Naive thymus-derived CD4-positive, alpha-beta T cell (primary cell): ENCODE results near the gene FOXN3. TPM values are rescaled to one million over a fixed set of nuclear protein-coding genes. Genes with fewer than 3 reads are reported as not detected.
"Not testable (repeated sequence)": the region's sequence is repeated elsewhere in the genome, so short reads cannot be mapped to it uniquely, and the experiment has no call there.

Source experiments
- ATAC-seq: fragments of 150-1000 bp; cut with Tn5 transposase; 2 replicates; pipeline ENCODE4 v1.10.0; 2021; ENCODE audit warnings: mild to moderate bottlenecking, moderate library complexity
- CTCF ChIA-PET: fragments of 350-600 bp; sonication (Branson Sonifier 250); formaldehyde crosslinking; loops from one replicate; lab custom pipeline; 2021; ENCODE audit warnings: antibody characterized with exemption; lab: Charles Lee
- POLR2A ChIA-PET: fragments of 350-600 bp; sonication (Branson Sonifier 250); formaldehyde crosslinking; loops from one replicate; lab custom pipeline; 2021; ENCODE audit warnings: antibody characterized with exemption, inconsistent platforms; lab: Charles Lee
- DNase-seq, 9 donors: peaks; one replicate each; pipeline versions ENCODE4 v3.0.0 to v3.0.0-alpha.2; 2020 to 2022; ENCODE audit warnings: mixed read lengths in 1 of 9
- H3K27ac ChIP-seq: one replicate; pipeline ENCODE4 v1.7.0; 2013; ENCODE audit warnings: mild to moderate bottlenecking, low read depth, low read length, moderate library complexity
- H3K27me3 ChIP-seq, 2 donors: one replicate each; pipeline ENCODE4 v1.7.0; 2013; ENCODE audit warnings: low read length in 2 of 2, mild to moderate bottlenecking in 2 of 2, moderate library complexity in 2 of 2; ENCODE audit not compliant: control insufficient read depth in 2 of 2, insufficient read depth in 2 of 2
- H3K36me3 ChIP-seq, 3 experiments: 1 replicate in 2 of 3; 2 replicates in 1 of 3; pipeline ENCODE4 v1.7.0; 2013; ENCODE audit warnings: low read length in 3 of 3, mild to moderate bottlenecking in 3 of 3, moderate library complexity in 1 of 3; ENCODE audit not compliant: insufficient read depth in 3 of 3, control insufficient read depth in 2 of 3
- H3K4me1 ChIP-seq, 2 donors: one replicate each; pipeline ENCODE4 v1.7.0; 2013; ENCODE audit warnings: low read length in 2 of 2, mild to moderate bottlenecking in 2 of 2, moderate library complexity in 1 of 2; ENCODE audit not compliant: control insufficient read depth in 2 of 2, insufficient read depth in 2 of 2
- H3K4me3 ChIP-seq: 2 replicates; pipeline ENCODE4 v1.7.0; 2013; ENCODE audit warnings: mild to moderate bottlenecking, low read length
- H3K9me3 ChIP-seq, 3 experiments: 1 replicate in 2 of 3; 2 replicates in 1 of 3; pipeline ENCODE4 v1.7.0; 2013; ENCODE audit warnings: low read length in 3 of 3; ENCODE audit not compliant: control insufficient read depth in 2 of 3
- H3K27ac Mint-ChIP-seq, 9 donors: one replicate each; pipeline ENCODE4 v1.8.0; 2020 to 2022; ENCODE audit warnings: mixed read lengths in 9 of 9, mild to moderate bottlenecking in 8 of 9, moderate library complexity in 5 of 9, inconsistent platforms in 2 of 9
- H3K27me3 Mint-ChIP-seq, 5 donors: one replicate each; pipeline ENCODE4 v1.8.0; 2021 to 2022; ENCODE audit warnings: mixed read lengths in 5 of 5, mild to moderate bottlenecking in 1 of 5
- H3K36me3 Mint-ChIP-seq, 5 donors: one replicate each; pipeline ENCODE4 v1.8.0; 2020 to 2022; ENCODE audit warnings: mixed read lengths in 5 of 5, mild to moderate bottlenecking in 3 of 5, inconsistent platforms in 1 of 5
- H3K4me1 Mint-ChIP-seq, 7 donors: one replicate each; pipeline ENCODE4 v1.8.0; 2020 to 2022; ENCODE audit warnings: mixed read lengths in 7 of 7, mild to moderate bottlenecking in 3 of 7, inconsistent platforms in 1 of 7
- H3K4me3 Mint-ChIP-seq, 10 donors: one replicate each; pipeline ENCODE4 v1.8.0; 2020 to 2022; ENCODE audit warnings: mild to moderate bottlenecking in 10 of 10, mixed read lengths in 10 of 10, moderate library complexity in 6 of 10, inconsistent platforms in 2 of 10
- H3K9me3 Mint-ChIP-seq, 11 donors: one replicate each; pipeline ENCODE4 v1.8.0; 2020 to 2022; ENCODE audit warnings: mixed read lengths in 11 of 11, mild to moderate bottlenecking in 4 of 11, inconsistent platforms in 1 of 11, moderate library complexity in 1 of 11
- intact Hi-C, 2 donors: fragments of 100-400 bp; cut with micrococcal nuclease; formaldehyde crosslinking; loops; one replicate each; pipeline ENCODE4 v1.15.1; 2023
- polyA plus RNA-seq, 2 donors: library from polyadenylated mRNA; unstranded; fragments of 300-500 nt; fragmentation: Illumina TruSeq; gene quantifications; one replicate each; pipeline ENCODE4 v1.2.3, GENCODE V29; 2021
- total RNA-seq, 6 experiments: library from RNA in 5 of 6; stranded (reverse) in 5 of 6; gene quantifications; 1 replicate in 5 of 6; 2 replicates in 1 of 6; pipeline ENCODE4 v1.2.3 and lab custom pipeline; 2021 to 2026

FOXN3 gene
- total and polyA plus RNA-seq, 7 experiments from 2014 or later: 103 to 192 (median 149) TPM

DNA sequence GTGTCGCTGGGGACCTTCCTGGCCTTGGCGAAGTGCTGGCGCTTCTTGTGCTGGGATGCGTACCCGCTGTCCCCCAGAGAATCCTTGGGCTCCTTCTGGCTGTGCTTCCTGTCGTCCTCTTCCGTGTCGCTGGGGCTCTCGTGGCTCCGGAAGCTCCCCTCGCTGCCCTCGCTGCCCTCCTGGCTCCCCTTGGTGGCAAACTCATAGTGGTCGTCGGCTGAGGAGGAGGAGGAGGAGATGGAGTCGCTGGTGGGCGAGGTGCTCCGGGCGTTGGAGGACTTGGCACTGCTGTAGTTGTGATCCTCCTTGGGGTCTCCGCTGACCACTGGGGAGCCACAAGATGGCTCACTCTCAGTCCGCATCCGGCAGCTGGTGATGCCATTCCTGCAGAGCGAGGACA lies 254.4 kb downstream of the FOXN3 start:
- DNase-seq: no peak
- H3K4me3 Mint-ChIP-seq: no peak overlapping the region
- no peaks in the 10 kb centered on the region for H3K27me3 Mint-ChIP-seq
- no peaks in the 10 kb centered on the region for H3K9me3 ChIP-seq
- peaks cover 0 to 37% (median 9%) of the 10 kb centered on the region in 3 experiments for H3K36me3 ChIP-seq
- peaks cover 4 to 62% (median 31%) of the 10 kb centered on the region in 5 donors for H3K36me3 Mint-ChIP-seq
- H3K27ac ChIP-seq: no peak overlapping the region
- ChIA-PET CTCF (no interaction called here), POLR2A (no interaction called here)
- no peaks in the 10 kb centered on the region for H3K9me3 Mint-ChIP-seq
- H3K4me1 ChIP-seq: no peaks in the 10 kb centered on the region
- intact Hi-C loops: no loop called here
- ATAC-seq: no peak
- H3K4me3 ChIP-seq: no peak overlapping the region
- H3K4me1 Mint-ChIP-seq: peaks cover 10 to 30% (median 22%) of the 10 kb centered on the region in 7 donors
- H3K27ac Mint-ChIP-seq: peak overlapping the region in 1 of 9 donors; percentile 53
- no peaks in the 10 kb centered on the region for H3K27me3 ChIP-seq

GRCh38 chr14:89160437-89160836 lies 256.6 kb downstream of the FOXN3 start:
- Mint-ChIP-seq H3K4me3 (no peak overlapping the region), H3K27ac (peak overlapping the region in 4 of 9 donors; percentile 6 to 71 (median 33)), H3K4me1 (peaks cover 5 to 12% (median 9%) of the 10 kb centered on the region in 7 donors), H3K36me3 (peaks cover 4 to 68% (median 38%) of the 10 kb centered on the region in 5 donors), H3K27me3 (no peaks in the 10 kb centered on the region), H3K9me3 (no peaks in the 10 kb centered on the region)
- ChIA-PET CTCF (no interaction called here), POLR2A (no interaction called here)
- H3K27me3 ChIP-seq: no peaks in the 10 kb centered on the region
- ATAC-seq (no peak), DNase-seq (no peak)
- H3K4me3 ChIP-seq: no peak overlapping the region
- no peaks in the 10 kb centered on the region for H3K9me3 ChIP-seq
- H3K27ac ChIP-seq: no peak overlapping the region
- intact Hi-C loops: no loop called here
- H3K36me3 ChIP-seq: peaks cover 0 to 37% (median 9%) of the 10 kb centered on the region in 3 experiments
- no peaks in the 10 kb centered on the region for H3K4me1 ChIP-seq

DNA sequence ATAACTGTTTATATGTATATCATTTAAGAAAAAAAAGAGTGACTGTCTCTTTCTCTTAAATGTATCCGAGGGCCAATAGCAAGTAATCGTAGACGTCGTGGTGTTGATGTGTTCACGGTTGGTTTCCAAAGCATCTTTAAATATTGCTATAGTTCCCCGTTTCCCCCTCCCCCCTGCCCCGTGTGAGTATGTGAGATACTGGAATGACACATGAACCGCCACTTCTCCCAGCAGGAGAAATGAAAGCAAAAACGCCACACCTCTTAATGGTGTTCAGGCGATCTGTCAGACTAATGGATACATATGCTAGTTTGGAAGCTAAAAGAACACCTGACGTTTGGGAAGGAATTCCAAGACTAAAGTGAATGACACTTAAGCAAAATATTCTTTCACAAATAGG lies 258.3 kb downstream of the FOXN3 start:
- Mint-ChIP-seq H3K4me1 (peaks cover 0 to 5% (median 0%) of the 10 kb centered on the region in 7 donors), H3K27me3 (no peaks in the 10 kb centered on the region), H3K27ac (peak overlapping the region in 1 of 9 donors; percentile 63), H3K36me3 (peaks cover 4 to 72% (median 45%) of the 10 kb centered on the region in 5 donors), H3K9me3 (no peaks in the 10 kb centered on the region), H3K4me3 (no peak overlapping the region)
- Histone ChIP-seq H3K27me3 (no peaks in the 10 kb centered on the region), H3K9me3 (no peaks in the 10 kb centered on the region), H3K4me1 (no peaks in the 10 kb centered on the region), H3K27ac (no peak overlapping the region), H3K36me3 (peaks cover 0 to 36% (median 9%) of the 10 kb centered on the region in 3 experiments), H3K4me3 (no peak overlapping the region)
- ChIA-PET CTCF (interaction anchor here (0.6 kb wide), 1 partner anchor 198 kb away, joined by 3 read pairs; no protein-coding TSS in a partner anchor), POLR2A (no interaction called here)
- DNase-seq (no peak), ATAC-seq (no peak)
- intact Hi-C loops: no loop called here

GRCh38 chr14:89158104-89158503 lies 258.9 kb downstream of the FOXN3 start:
- POLR2A ChIA-PET, H3K4me3 ChIP-seq, ATAC-seq, H3K9me3 ChIP-seq, DNase-seq, H3K4me3 Mint-ChIP-seq, H3K27me3 Mint-ChIP-seq, intact Hi-C loops, H3K27me3 ChIP-seq, H3K27ac ChIP-seq, H3K9me3 Mint-ChIP-seq, H3K4me1 ChIP-seq, H3K27ac Mint-ChIP-seq, H3K4me1 Mint-ChIP-seq, CTCF ChIA-PET: not testable (repeated sequence)
- peaks cover 4 to 73% (median 45%) of the 10 kb centered on the region in 5 donors for H3K36me3 Mint-ChIP-seq
- H3K36me3 ChIP-seq: peaks cover 0 to 30% (median 9%) of the 10 kb centered on the region in 3 experiments

- H3K36me3 Mint-ChIP-seq: peaks cover 3 to 54% (median 31%) of the 10 kb centered on the region in 5 donors
- CTCF ChIA-PET: interaction anchor here (0.6 kb wide), 1 partner anchor 83 kb away, joined by 3 read pairs; no protein-coding TSS in a partner anchor
- no peak overlapping the region for H3K4me3 Mint-ChIP-seq
Measured at GRCh38 chr14:89155491-89155890, 261.5 kb downstream of the FOXN3 start.

DNA sequence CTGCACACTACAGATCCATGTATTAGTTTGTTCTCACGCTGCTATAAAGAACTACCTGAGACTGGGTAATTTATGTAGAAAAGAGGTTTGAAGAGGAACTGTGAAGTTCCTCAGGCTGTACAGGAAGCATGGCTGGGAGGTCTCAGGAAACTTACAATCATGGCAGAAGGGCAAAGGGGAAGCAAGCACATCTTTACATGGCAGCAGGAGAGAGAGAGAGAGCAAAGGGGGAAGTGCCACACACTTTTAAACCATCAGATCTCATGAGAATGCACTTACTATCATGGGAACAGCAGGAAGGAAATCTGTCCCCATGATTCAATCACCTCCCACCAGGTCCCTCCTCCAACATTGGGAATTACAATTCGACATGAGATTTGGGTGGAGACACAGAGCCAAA lies 265.3 kb downstream of the FOXN3 start:
- H3K36me3 ChIP-seq, H3K27ac Mint-ChIP-seq, H3K4me1 Mint-ChIP-seq, CTCF ChIA-PET, H3K4me3 Mint-ChIP-seq, H3K27me3 ChIP-seq, H3K4me1 ChIP-seq, POLR2A ChIA-PET, H3K4me3 ChIP-seq, ATAC-seq, DNase-seq, H3K27ac ChIP-seq, intact Hi-C loops, H3K9me3 ChIP-seq, H3K27me3 Mint-ChIP-seq: not testable (repeated sequence)
- Mint-ChIP-seq H3K9me3 (peaks cover 0 to 12% (median 1%) of the 10 kb centered on the region in 11 donors), H3K36me3 (peaks cover 4 to 40% (median 23%) of the 10 kb centered on the region in 5 donors)

More at GRCh38 chr14:89155491-89155890, 261.5 kb downstream of the FOXN3 start:
- Histone ChIP-seq H3K4me1 (no peaks in the 10 kb centered on the region), H3K27me3 (no peaks in the 10 kb centered on the region), H3K36me3 (peaks cover 0 to 9% (median 0%) of the 10 kb centered on the region in 3 experiments), H3K9me3 (no peaks in the 10 kb centered on the region), H3K27ac (no peak overlapping the region), H3K4me3 (no peak overlapping the region)
- Mint-ChIP-seq H3K27me3 (no peaks in the 10 kb centered on the region), H3K4me1 (peaks cover 0 to 7% (median 0%) of the 10 kb centered on the region in 7 donors), H3K9me3 (peaks cover 0 to 11% (median 1%) of the 10 kb centered on the region in 11 donors), H3K27ac (no peak overlapping the region)
- DNase-seq (no peak), ATAC-seq (no peak)
- POLR2A ChIA-PET: no interaction called here
- intact Hi-C loops: no loop called here

GRCh38 chr14:89146274-89146673 lies 270.8 kb downstream of the FOXN3 start:
- peaks cover 0 to 3% (median 0%) of the 10 kb centered on the region in 7 donors for H3K4me1 Mint-ChIP-seq
- no peak overlapping the region for H3K27ac ChIP-seq
- no peaks in the 10 kb centered on the region for H3K4me1 ChIP-seq
- peaks cover 0 to 11% (median 5%) of the 10 kb centered on the region in 5 donors for H3K36me3 Mint-ChIP-seq
- ATAC-seq: no peak
- no peak for DNase-seq
- no peaks in the 10 kb centered on the region for H3K36me3 ChIP-seq
- no peaks in the 10 kb centered on the region for H3K27me3 ChIP-seq
- H3K4me3 ChIP-seq: no peak overlapping the region
- H3K27me3 Mint-ChIP-seq: peaks cover 0 to 12% (median 0%) of the 10 kb centered on the region in 5 donors
- no peak overlapping the region for H3K4me3 Mint-ChIP-seq
- ChIA-PET POLR2A (no interaction called here), CTCF (interaction anchor here (0.5 kb wide), 2 partner anchors 8 to 667 kb away, joined by 3 read pairs; no protein-coding TSS in a partner anchor)
- peaks cover 0 to 3% (median 0%) of the 10 kb centered on the region in 11 donors for H3K9me3 Mint-ChIP-seq
- H3K27ac Mint-ChIP-seq: no peak overlapping the region
- no peaks in the 10 kb centered on the region for H3K9me3 ChIP-seq
- intact Hi-C loops: no loop called here
